ENCODE results near the gene C6orf141. TPM values are rescaled to one million over a fixed set of nuclear protein-coding genes. Genes with fewer than 3 reads are reported as not detected.

Gene C6orf141
- total RNA-seq, 1 experiment from 2014 or later = 0.15 TPM

- no peak overlapping the region for H3K27ac ChIP-seq (ENCODE audit: low read length)
- H3K36me3 ChIP-seq (ENCODE audit: control insufficient read depth, insufficient read depth, low read length) = no peaks in the 10 kb centered on the region; the same call in 1 of the 2 replicates
- ATAC-seq = peak; percentile 85
- in situ Hi-C loops (cut with HindIII; ENCODE audit: low pct_unique_long_range_greater_than_20kb, low sequenced_read_pairs) = no loop called here
- no peaks in the 10 kb centered on the region for H3K27me3 ChIP-seq (ENCODE audit: control insufficient read depth, insufficient read depth, low read length)
- DNase-seq (ENCODE audit: low read depth, low spot score) = no peak
- ChIA-PET CTCF (interaction anchor here (0.6 to 1.1 kb wide), 9 partner anchors 18 to 1942 kb away, joined by 3 to 10 read pairs (median 4); partner anchors contain the start of gene C6orf141), POLR2A (no interaction called here)
- intact Hi-C loops (cut with micrococcal nuclease; ENCODE audit: unreplicated experiment) = loop anchor here (1.0 to 2.0 kb wide), 2 partner anchors 75 to 317 kb away; no protein-coding TSS in a partner anchor
- H3K4me3 ChIP-seq (ENCODE audit: low read depth in 2 of 2, low read length in 2 of 2) = no peak overlapping the region
- no TSS peak for BruUV-seq (replicated peaks)
- no peaks in the 10 kb centered on the region for H3K4me1 ChIP-seq (ENCODE audit: control insufficient read depth, insufficient read depth, low read length)
- TF ChIP-seq SIN3A (IDR thresholded peaks at IDR 0.05; ENCODE audit: borderline replicate concordance, insufficient read depth, low read depth, low read length) = no peak
- peak; percentile 77 for TF ChIP-seq CTCF (IDR thresholded peaks at IDR 0.05)
- H3K9me3 ChIP-seq (ENCODE audit: control insufficient read depth, insufficient read depth, low read depth, low read length) = no peaks in the 10 kb centered on the region
Observed at GRCh38 chr6:49531774-49532569, 18.5 kb upstream of the C6orf141 start.

GRCh38 chr6:49535795-49536194 is 14.7 kb upstream of the C6orf141 start:
- no peak overlapping the region for H3K4me3 ChIP-seq (ENCODE audit: low read depth in 2 of 2, low read length in 2 of 2)
- ChIA-PET POLR2A (no interaction called here), CTCF (no interaction called here)
- H3K4me1 ChIP-seq (ENCODE audit: control insufficient read depth, insufficient read depth, low read length) = no peaks in the 10 kb centered on the region
- H3K27me3 ChIP-seq (ENCODE audit: control insufficient read depth, insufficient read depth, low read length) = no peaks in the 10 kb centered on the region
- TF ChIP-seq CTCF (IDR thresholded peaks at IDR 0.05) (no peak), SIN3A (IDR thresholded peaks at IDR 0.05; ENCODE audit: borderline replicate concordance, insufficient read depth, low read depth, low read length) (no peak), REST (IDR thresholded peaks at IDR 0.05; ENCODE audit: insufficient read depth in 1 of 2, low read depth in 2 of 2, low read length in 1 of 2) (no peak), TCF7L2 (IDR thresholded peaks at IDR 0.05; ENCODE audit: low read depth, low read length) (no peak)
- no TSS peak for BruUV-seq (replicated peaks)
- DNase-seq (ENCODE audit: low read depth, low spot score) (no peak), ATAC-seq (no peak)
- in situ Hi-C loops (cut with HindIII; ENCODE audit: low pct_unique_long_range_greater_than_20kb, low sequenced_read_pairs) = no loop called here
- intact Hi-C loops (cut with micrococcal nuclease; ENCODE audit: unreplicated experiment) = no loop called here
- no peak overlapping the region for H3K27ac ChIP-seq (ENCODE audit: low read length)
- H3K9me3 ChIP-seq (ENCODE audit: control insufficient read depth, insufficient read depth, low read depth, low read length) = no peaks in the 10 kb centered on the region
- no peaks in the 10 kb centered on the region; the same call in 1 of the 2 replicates for H3K36me3 ChIP-seq (ENCODE audit: control insufficient read depth, insufficient read depth, low read length)
